Neural crest cell (in vitro differentiated cells): ENCODE measurements around the gene FNIP1. TPM values are rescaled to one million over a fixed set of nuclear protein-coding genes. Genes with fewer than 3 reads are reported as not detected.

ENCODE experiments used
- DNase-seq: peaks from one replicate; pipeline ENCODE4 v3.0.0; 2021; ENCODE audit warnings: low read depth, mixed read lengths, low spot score
- H3K27ac Mint-ChIP-seq: one replicate; pipeline ENCODE4 v1.8.0; 2021; ENCODE audit warnings: mild to moderate bottlenecking, mixed read lengths; ENCODE audit not compliant: unreplicated experiment
- H3K27me3 Mint-ChIP-seq: 2 replicates; pipeline ENCODE4 v1.8.0; 2021; ENCODE audit warnings: low read depth, mild to moderate bottlenecking, mixed read lengths
- H3K36me3 Mint-ChIP-seq: 2 replicates; pipeline ENCODE4 v1.8.0; 2021; ENCODE audit warnings: low read depth, mild to moderate bottlenecking, mixed read lengths
- H3K4me1 Mint-ChIP-seq: 2 replicates; pipeline ENCODE4 v1.8.0; 2021; ENCODE audit warnings: mixed read lengths
- H3K4me3 Mint-ChIP-seq: one replicate; pipeline ENCODE4 v1.8.0; 2021; ENCODE audit warnings: mild to moderate bottlenecking, mixed read lengths
- H3K9me3 Mint-ChIP-seq: 2 replicates; pipeline ENCODE4 v1.8.0; 2021; ENCODE audit warnings: mixed read lengths
- total RNA-seq: library from RNA; stranded (reverse); gene quantifications from 2 replicates; pipeline ENCODE4 v1.2.1, GENCODE V29; 2021
- TF ChIP-seq, protein P1 (sequence below): fragments of 200-600 bp; sonication (generic); conservative IDR thresholded peaks from 2 replicates; pipeline ENCODE4 v1.5.0; 2021; ENCODE audit warnings: antibody characterized with exemption, mild to moderate bottlenecking

Gene FNIP1
- total RNA-seq, 1 donor from 2014 or later = 20.6 TPM

DNA sequence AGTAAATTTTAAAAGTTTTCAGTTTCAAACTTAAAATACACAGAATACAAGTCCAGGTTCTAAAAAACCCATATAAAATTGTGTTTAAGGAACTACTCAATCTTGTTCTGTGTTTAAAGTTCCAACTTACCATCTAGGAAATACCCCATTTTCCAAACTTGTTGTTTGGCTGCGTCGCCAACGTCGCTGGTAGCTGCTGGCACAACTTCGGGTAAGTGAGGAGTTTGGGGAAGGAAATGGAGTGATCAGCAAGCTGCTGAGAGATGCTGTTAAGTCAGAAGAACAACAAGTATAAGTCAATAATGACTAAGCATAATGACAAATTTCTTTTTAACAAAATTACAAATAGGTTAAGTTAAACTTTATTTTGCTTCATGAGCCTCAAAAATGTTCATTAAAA lies 90.5 kb downstream of the FNIP1 start:
- Mint-ChIP-seq H3K27me3 (no peaks in the 10 kb centered on the region), H3K36me3 (peaks cover 21% of the 10 kb centered on the region), H3K9me3 (no peaks in the 10 kb centered on the region), H3K4me3 (no peak overlapping the region), H3K27ac (no peak overlapping the region), H3K4me1 (no peaks in the 10 kb centered on the region)
- DNase-seq = no peak
- TF ChIP-seq, protein P1, sequence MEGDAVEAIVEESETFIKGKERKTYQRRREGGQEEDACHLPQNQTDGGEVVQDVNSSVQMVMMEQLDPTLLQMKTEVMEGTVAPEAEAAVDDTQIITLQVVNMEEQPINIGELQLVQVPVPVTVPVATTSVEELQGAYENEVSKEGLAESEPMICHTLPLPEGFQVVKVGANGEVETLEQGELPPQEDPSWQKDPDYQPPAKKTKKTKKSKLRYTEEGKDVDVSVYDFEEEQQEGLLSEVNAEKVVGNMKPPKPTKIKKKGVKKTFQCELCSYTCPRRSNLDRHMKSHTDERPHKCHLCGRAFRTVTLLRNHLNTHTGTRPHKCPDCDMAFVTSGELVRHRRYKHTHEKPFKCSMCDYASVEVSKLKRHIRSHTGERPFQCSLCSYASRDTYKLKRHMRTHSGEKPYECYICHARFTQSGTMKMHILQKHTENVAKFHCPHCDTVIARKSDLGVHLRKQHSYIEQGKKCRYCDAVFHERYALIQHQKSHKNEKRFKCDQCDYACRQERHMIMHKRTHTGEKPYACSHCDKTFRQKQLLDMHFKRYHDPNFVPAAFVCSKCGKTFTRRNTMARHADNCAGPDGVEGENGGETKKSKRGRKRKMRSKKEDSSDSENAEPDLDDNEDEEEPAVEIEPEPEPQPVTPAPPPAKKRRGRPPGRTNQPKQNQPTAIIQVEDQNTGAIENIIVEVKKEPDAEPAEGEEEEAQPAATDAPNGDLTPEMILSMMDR = no peak

DNA sequence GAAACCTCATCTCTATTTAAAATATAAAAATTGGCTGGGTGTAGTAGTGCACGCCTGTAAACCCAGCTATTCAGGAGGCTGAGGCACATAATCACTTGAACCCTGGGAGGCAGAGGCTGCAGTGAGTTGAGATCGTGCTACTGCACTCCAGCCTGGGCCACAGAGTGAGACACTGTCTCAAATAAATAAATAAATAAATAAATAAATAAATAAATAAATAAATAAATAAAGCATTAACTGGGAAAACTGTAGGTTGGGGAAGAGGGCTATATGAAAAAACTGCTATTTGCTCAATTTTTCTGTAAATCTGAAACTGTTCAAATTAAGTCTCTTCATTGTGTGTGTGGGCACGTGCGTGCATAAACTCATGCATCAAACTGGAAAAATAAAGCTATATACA lies 101.9 kb downstream of the FNIP1 start:
- H3K9me3 Mint-ChIP-seq = peaks cover 18% of the 10 kb centered on the region
- H3K27ac Mint-ChIP-seq = no peak overlapping the region
- TF ChIP-seq, protein P1 = no peak
- H3K27me3 Mint-ChIP-seq = no peaks in the 10 kb centered on the region
- H3K4me3 Mint-ChIP-seq = no peak overlapping the region
- DNase-seq = no peak
- H3K36me3 Mint-ChIP-seq = peaks cover 34% of the 10 kb centered on the region
- peaks cover 13% of the 10 kb centered on the region for H3K4me1 Mint-ChIP-seq

DNA sequence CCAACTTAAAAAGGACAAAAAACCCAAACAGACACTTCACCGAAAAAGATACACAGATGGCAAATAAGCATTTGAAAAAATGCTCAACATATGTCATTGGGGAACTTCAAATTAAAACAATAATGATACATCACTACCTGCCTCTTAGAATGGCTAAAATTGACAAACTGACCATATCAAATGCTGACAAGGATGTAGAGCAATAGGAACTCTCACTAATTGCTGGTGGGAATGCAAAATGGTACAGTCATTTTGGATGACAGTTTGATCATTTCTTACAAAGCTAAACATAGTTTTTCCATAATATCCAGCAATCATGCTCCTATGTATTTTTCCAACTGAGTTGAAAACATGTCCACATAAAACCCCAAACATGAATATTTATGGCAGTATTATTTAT lies 102.9 kb downstream of the FNIP1 start:
- Mint-ChIP-seq H3K4me3 (no peak overlapping the region), H3K27ac (no peak overlapping the region), H3K9me3 (peaks cover 18% of the 10 kb centered on the region), H3K36me3 (peaks cover 39% of the 10 kb centered on the region), H3K4me1 (peaks cover 13% of the 10 kb centered on the region), H3K27me3 (no peaks in the 10 kb centered on the region)
- no peak for DNase-seq
- TF ChIP-seq, protein P1 = no peak

DNA sequence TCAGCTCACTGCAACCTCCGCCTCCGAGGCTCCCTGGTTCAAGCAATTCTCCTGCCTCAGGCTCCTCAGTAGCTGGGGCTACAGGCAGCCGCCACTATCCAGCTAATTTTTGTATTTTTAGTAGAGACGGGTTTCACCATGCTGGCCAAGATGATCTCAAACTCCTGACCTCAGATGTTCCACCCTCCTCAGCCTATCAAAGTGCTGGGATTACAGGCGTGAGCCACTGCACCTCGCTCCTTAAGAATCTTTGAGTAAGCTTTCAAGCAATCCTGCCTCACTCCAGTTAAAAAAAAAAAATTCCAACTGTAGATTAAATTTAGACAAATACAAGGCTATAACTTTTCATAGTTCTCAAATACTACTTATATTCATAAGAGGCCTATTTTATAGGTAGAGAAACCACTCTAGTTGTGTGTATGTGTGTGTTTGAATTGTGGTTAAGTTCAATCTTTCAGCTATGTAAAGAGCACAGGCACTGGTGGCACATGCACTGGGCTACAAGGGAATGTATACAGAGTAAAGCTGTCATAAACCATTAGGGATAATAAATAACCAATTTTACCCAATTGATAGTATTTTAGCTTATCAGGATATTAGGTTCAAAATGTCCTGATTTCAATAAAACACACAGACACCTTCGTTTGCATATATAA lies 111.2 kb downstream of the FNIP1 start:
- H3K9me3 Mint-ChIP-seq = peaks cover 3% of the 10 kb centered on the region
- H3K27me3 Mint-ChIP-seq = no peaks in the 10 kb centered on the region

DNA sequence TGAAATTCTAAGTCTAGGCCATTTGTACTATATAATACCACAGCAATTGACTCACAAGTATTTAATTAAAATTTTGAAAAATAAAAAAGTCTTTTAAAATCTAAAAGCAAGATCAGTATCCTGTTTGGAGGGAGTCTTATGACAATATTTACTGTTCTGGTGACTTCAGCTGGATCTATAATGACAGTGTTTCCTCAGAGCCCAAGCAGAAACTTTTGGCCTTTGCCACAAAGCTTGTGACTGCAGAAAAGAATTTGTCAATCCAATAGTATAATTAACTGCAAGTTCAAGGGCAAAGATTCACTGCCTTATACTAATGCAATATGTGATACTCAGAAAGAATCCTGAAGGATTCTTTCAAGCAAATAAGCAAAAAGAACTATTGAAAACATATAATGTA lies 112.2 kb downstream of the FNIP1 start:
- TF ChIP-seq, protein P1 = no peak
- Mint-ChIP-seq H3K4me3 (no peak overlapping the region), H3K27me3 (no peaks in the 10 kb centered on the region), H3K27ac (no peak overlapping the region), H3K36me3 (peaks cover 6% of the 10 kb centered on the region), H3K4me1 (no peaks in the 10 kb centered on the region), H3K9me3 (no peaks in the 10 kb centered on the region)
- DNase-seq = no peak

More for the DNA sequence above, 111.2 kb downstream of the FNIP1 start:
- DNase-seq = no peak
- Mint-ChIP-seq H3K36me3 (peaks cover 11% of the 10 kb centered on the region), H3K27ac (no peak overlapping the region), H3K4me3 (no peak overlapping the region), H3K4me1 (peaks cover 5% of the 10 kb centered on the region)
- TF ChIP-seq, protein P1 = no peak
